Measurements from ENCODE around the gene DFFB. TPM values are rescaled to one million over a fixed set of nuclear protein-coding genes. Genes with fewer than 3 reads are reported as not detected.

Gene DFFB
- total and polyA plus RNA-seq, 2 of the 13 experiments (the other 11 are each of a cell fraction or from before 2014, with no cell fraction given), result 4.6 to 9.3 TPM

- no peak for TF ChIP-seq ZNF75D (CRISPR knock-in tag; IDR thresholded peaks at IDR 0.05; ENCODE audit: borderline replicate concordance)
- TF ChIP-seq GTF3A (CRISPR knock-in tag; conservative IDR thresholded peaks at IDR 0.05), result no peak
- no peak for TF ChIP-seq ZFAT (CRISPR knock-in tag; conservative IDR thresholded peaks at IDR 0.05)
- TF ChIP-seq PREB (CRISPR knock-in tag; IDR thresholded peaks at IDR 0.05), result no peak
- 0 out of 2 replicates have a peak, but pooled peaks have one; percentile 69 for TF ChIP-seq ZNF33A (CRISPR knock-in tag; IDR thresholded peaks at IDR 0.05; ENCODE audit: borderline replicate concordance)
- peak; percentile 51 for TF ChIP-seq MED1 (CRISPR knock-in tag; IDR thresholded peaks at IDR 0.05)
- TF ChIP-seq ZNF703 (CRISPR knock-in tag; IDR thresholded peaks at IDR 0.05; ENCODE audit: borderline replicate concordance), result no peak
- TF ChIP-seq ZNF276 (CRISPR knock-in tag; IDR thresholded peaks at IDR 0.05; ENCODE audit: low read depth), result no peak
- no peak for TF ChIP-seq RFX1 (IDR thresholded peaks at IDR 0.05)
- no peak for TF ChIP-seq ZNF609 (CRISPR knock-in tag; IDR thresholded peaks at IDR 0.05; ENCODE audit: borderline replicate concordance)
- no peak for TF ChIP-seq PITX1 (CRISPR knock-in tag; IDR thresholded peaks at IDR 0.05)
- no peak for TF ChIP-seq RNF219 (CRISPR knock-in tag; IDR thresholded peaks at IDR 0.05)
- TF ChIP-seq KDM4B (CRISPR knock-in tag; IDR thresholded peaks at IDR 0.05), result no peak
- TF ChIP-seq ZNF280D (CRISPR knock-in tag; IDR thresholded peaks at IDR 0.05), result no peak
- no peak for TF ChIP-seq JUNB (CRISPR knock-in tag; IDR thresholded peaks at IDR 0.05; ENCODE audit: borderline replicate concordance)
Observed at GRCh38 chr1:3900969-3901529, 43.8 kb downstream of the DFFB start (continued).

Measured in HepG2 (cell line).